LNCaP clone FGC (cell line): Measurements from ENCODE around the gene NR1H4.

Source experiments
- DNase-seq: peaks from one replicate; pipeline ENCODE4 v3.0.0-alpha.2; 2011; ENCODE audit warnings: low read depth
- H3K4me3 ChIP-seq: 2 replicates; pipeline ENCODE4 v1.5.1; 2011; ENCODE audit warnings: mild to moderate bottlenecking, low read depth, low read length, control low read depth
- TF ChIP-seq, protein P1 (sequence below): IDR thresholded peaks from 2 replicates; pipeline ENCODE4 v1.5.1; 2012; ENCODE audit warnings: mild to moderate bottlenecking; ENCODE audit not compliant: control insufficient read depth, insufficient read depth; ENCODE audit errors: extremely low read depth

NR1H4 gene

DNA sequence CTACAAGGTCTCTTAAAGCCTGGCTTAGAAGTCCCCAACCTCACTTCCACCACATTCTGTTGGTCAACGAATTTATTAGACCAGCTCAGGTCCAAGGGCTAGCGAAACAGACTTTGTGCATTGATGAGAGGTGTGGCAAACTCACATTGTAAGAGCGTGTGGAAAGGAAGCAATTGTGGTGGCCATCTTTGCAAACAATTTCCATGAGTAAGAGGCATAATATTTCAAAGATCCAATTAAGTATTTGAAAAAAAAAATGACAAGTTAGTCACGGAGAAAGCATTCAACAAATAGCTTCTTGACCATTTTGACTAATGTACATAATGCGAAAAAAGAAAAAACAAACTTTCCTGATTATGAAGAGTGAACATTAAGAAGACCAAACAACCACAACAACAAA is 7.4 kb downstream of the NR1H4 start:
- DNase-seq: no peak
- TF ChIP-seq, protein P1, sequence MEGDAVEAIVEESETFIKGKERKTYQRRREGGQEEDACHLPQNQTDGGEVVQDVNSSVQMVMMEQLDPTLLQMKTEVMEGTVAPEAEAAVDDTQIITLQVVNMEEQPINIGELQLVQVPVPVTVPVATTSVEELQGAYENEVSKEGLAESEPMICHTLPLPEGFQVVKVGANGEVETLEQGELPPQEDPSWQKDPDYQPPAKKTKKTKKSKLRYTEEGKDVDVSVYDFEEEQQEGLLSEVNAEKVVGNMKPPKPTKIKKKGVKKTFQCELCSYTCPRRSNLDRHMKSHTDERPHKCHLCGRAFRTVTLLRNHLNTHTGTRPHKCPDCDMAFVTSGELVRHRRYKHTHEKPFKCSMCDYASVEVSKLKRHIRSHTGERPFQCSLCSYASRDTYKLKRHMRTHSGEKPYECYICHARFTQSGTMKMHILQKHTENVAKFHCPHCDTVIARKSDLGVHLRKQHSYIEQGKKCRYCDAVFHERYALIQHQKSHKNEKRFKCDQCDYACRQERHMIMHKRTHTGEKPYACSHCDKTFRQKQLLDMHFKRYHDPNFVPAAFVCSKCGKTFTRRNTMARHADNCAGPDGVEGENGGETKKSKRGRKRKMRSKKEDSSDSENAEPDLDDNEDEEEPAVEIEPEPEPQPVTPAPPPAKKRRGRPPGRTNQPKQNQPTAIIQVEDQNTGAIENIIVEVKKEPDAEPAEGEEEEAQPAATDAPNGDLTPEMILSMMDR: no peak
- H3K4me3 ChIP-seq: no peak overlapping the region

DNA sequence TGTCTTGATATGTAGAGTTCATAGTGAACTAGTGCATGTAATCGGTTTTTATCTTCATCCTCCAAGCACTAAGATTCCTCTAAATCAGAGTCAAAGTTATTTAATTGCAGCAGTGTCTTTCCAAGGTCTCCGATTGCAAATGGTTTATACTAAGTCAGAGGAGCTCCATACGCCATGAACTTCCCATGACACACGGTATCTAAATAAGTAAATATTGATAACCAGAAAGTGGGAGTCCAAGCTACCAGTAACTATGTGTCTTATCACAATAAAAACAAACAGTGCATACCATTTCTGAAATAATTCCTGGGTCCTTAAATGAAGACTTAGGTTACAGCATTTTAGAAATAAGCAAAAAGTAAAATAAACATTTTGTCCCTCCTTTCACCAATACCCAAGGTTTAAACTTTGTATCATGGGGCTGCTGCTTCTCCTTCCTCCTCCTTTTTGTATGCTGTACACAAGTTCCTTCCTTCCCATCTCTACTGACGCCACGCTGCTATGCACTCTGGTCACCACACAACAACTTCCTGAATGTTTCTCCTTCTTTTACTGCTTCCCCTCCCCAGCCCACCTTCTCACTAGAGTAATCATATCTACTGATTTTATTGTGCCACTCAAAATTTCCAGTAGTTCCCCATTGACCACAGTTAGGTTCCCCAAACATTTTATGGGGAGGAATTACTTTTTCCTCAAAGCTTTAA is 10.7 kb downstream of the NR1H4 start:
- H3K4me3 ChIP-seq: no peak overlapping the region
- DNase-seq: no peak
- TF ChIP-seq, protein P1: no peak

DNA sequence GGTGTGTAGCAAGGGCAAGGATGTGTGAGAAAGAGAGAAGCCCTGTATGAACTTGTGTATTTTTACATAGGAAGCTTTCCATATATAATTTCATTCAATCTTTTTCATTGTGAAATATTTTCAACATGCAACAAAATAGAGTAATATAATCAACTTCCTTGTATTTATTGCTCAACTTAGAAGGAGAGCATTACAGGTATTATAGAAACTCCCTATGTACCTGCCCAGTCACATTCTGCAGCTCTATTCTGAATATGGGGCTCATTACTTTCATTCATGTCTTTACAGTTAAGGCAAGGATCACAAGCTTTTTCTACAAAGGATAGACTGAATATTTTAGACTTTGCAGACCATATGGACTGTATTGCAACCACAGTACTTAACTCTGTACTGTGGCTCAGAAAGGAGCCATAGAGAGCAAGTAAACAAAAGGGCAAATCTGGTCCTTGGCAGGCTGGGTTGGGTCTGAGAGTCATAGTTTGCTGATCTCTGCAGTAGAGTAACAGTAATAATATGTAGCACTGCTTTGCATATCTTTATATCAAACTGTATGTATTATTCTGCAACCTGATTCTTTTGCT is 11.3 kb downstream of the NR1H4 start:
- DNase-seq: no peak
- no peak overlapping the region for H3K4me3 ChIP-seq
- TF ChIP-seq, protein P1: no peak

DNA sequence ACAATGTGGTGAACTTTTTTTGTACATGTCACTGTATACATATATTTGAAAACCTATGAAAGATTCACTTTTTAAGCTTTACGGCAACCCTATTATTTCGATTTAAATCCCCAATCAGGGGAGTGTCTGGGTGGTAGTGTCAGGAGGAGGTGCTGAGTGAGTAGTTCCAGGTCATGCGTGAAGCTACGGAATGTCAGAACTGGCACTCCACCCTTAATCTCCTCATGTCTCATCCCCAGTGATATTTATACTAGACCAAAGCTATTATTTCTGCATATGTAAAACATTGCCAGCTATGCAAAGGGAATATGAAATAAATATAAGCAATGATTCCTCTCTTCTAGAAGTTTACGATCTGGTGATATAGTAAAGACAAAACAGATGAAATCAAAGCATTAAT is 12.3 kb downstream of the NR1H4 start:
- no peak overlapping the region for H3K4me3 ChIP-seq
- DNase-seq: no peak

DNA sequence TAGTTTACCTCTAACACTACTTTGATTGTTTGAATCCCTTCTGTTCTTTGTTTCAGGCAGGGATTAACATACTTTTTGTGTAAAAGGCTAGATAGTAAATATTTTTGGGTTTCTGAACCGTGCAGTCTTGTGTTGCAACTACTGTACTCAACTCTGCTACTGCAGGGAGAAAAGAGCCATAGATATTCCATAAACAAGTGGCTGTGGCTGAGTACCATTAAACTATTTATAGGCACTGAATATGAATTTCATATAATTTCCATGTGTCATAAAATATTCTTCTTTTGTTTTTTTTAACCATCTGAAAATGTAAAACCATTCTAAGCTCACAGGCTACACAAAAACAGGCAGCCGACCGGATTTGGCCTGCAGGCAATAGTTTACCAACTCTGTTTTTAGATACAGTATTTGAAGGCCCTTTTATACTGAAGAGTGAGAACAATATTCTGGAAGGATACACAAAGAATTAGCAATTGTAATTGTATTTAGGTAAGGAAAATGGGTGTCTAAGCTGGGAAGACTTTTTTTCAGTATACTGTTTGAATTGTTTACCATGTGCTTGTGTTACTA is 15.7 kb downstream of the NR1H4 start:
- no peak overlapping the region for H3K4me3 ChIP-seq
- DNase-seq: no peak
- TF ChIP-seq, protein P1: no peak

More for the DNA sequence above, 12.3 kb downstream of the NR1H4 start:
- TF ChIP-seq, protein P1: no peak

DNA sequence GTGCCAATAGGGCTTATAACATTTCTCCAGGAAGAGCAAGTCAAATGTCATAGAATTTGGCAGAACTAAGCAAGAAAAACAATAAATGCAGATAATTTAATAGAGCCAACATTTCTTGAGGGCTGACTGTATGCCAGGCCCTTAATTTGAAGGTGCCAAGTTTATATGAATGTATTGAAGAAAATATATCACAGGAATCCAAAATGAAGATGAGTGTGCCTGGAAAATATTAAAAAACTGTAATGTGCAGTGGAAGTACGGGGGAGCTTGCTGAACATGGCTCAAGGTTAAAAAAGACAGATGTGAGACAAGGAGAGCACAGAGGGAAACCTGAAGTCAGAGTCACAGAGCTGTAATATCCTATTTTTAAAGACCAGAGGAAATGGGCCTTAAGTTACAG is 16.4 kb downstream of the NR1H4 start:
- no peak for DNase-seq
- H3K4me3 ChIP-seq: no peak overlapping the region
- TF ChIP-seq, protein P1: no peak
